ENCODE results near the gene CHD8.

Gene CHD8

DNA sequence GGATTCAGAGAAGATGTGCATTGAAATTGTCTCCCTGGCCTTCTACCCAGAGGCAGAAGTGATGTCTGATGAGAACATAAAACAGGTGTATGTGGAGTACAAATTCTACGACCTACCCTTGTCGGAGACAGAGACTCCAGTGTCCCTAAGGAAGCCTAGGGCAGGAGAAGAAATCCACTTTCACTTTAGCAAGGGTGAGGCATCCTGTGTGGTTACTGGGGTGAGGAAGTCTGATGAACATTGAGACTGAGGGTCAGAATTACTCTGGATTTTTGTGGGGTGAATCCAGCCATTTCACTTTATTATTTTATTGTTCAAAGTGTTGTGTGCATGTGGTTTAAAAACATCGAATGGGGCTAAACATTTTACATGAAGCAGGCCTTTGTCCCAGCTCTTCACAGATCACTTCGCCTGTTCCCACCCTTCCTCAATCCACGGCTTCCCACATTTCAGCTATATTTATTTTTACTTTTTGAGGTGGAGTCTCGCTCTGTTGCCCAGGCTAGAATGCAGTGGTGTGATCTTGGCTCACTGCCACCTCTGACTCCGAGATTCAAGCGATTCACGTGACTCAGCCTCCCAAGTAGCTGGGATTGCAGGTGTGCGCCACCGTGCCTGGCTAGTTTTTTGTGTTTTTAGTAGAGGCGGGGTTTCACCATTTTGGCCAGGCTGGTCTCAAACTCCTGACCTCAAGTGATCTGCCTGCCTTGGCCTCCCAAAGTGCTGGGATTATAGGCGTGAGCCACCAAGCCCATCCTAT lies 112.7 kb downstream of the CHD8 start:
- H3K4me3 ChIP-seq (IDR thresholded peaks at IDR 0.05; ENCODE audit: insufficient read depth, low read depth, low read length): no peak overlapping the region

More for the DNA sequence above, 112.7 kb downstream of the CHD8 start:
- Histone ChIP-seq H3K36me3 (ENCODE audit: insufficient read depth) (no peaks in the 10 kb centered on the region), H3K27me3 (ENCODE audit: insufficient read depth, low read depth) (no peaks in the 10 kb centered on the region), H3K79me2 (ENCODE audit: insufficient read depth, low read depth) (no peaks in the 10 kb centered on the region), H3K4me2 (no peak overlapping the region), H2AFZ (ENCODE audit: low read depth) (no peak overlapping the region), H3K27ac (no peak overlapping the region), H4K20me1 (ENCODE audit: insufficient read depth) (no peaks in the 10 kb centered on the region), H3K9ac (no peak overlapping the region), H3K4me1 (ENCODE audit: low read depth, poor library complexity, severe bottlenecking) (no peaks in the 10 kb centered on the region)
- TF ChIP-seq, protein P1, sequence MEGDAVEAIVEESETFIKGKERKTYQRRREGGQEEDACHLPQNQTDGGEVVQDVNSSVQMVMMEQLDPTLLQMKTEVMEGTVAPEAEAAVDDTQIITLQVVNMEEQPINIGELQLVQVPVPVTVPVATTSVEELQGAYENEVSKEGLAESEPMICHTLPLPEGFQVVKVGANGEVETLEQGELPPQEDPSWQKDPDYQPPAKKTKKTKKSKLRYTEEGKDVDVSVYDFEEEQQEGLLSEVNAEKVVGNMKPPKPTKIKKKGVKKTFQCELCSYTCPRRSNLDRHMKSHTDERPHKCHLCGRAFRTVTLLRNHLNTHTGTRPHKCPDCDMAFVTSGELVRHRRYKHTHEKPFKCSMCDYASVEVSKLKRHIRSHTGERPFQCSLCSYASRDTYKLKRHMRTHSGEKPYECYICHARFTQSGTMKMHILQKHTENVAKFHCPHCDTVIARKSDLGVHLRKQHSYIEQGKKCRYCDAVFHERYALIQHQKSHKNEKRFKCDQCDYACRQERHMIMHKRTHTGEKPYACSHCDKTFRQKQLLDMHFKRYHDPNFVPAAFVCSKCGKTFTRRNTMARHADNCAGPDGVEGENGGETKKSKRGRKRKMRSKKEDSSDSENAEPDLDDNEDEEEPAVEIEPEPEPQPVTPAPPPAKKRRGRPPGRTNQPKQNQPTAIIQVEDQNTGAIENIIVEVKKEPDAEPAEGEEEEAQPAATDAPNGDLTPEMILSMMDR (conservative IDR thresholded peaks at IDR 0.05; ENCODE audit: low read depth, low read length): no peak

All from KMS-11 (cell line).